ENCODE data around the gene NSUN2.

GRCh38 chr5:6602441-6602840 is 30.4 kb downstream of the NSUN2 start:
- TF ChIP-seq CTCF (IDR thresholded peaks at IDR 0.05; ENCODE audit: low read depth, low read length) (no peak), EZH2phosphoT487 (IDR thresholded peaks at IDR 0.05; ENCODE audit: low read depth) (no peak)

Measured in OCI-LY3 (cell line).